ENCODE data around the gene CBX5. TPM values are rescaled to one million over a fixed set of nuclear protein-coding genes. Genes with fewer than 3 reads are reported as not detected.

CBX5 gene
- total RNA-seq, 1 donor from 2014 or later, result 19.4 TPM

GRCh38 chr12:54214553-54215406 is 65.1 kb downstream of the CBX5 start:
- Histone ChIP-seq H3K4me1 (peaks cover 7 to 13% of the 10 kb centered on the region in 2 donors), H3K9me3 (no peaks in the 10 kb centered on the region), H3K36me3 (no peaks in the 10 kb centered on the region), H3K27ac (no peak overlapping the region), H3K27me3 (no peaks in the 10 kb centered on the region), H3K4me3 (peak overlapping the region in 1 of 2 donors; percentile 42)
- DNase-seq (ENCODE audit: low spot score in 2 of 2), result peak in 1 of 2 donors; percentile 91
- TF ChIP-seq CTCF (IDR thresholded peaks at IDR 0.05), result peak; percentile 90 to 99 (median 98)
- intact Hi-C loops (cut with DNase I), result loop anchor here (5.0 kb wide), 1 partner anchor 63 kb away; no protein-coding TSS in a partner anchor

- intact Hi-C loops (cut with DNase I), result no loop called here
- Histone ChIP-seq H3K36me3 (no peaks in the 10 kb centered on the region), H3K27me3 (no peaks in the 10 kb centered on the region), H3K4me3 (no peak overlapping the region), H3K4me1 (peaks cover 7 to 13% of the 10 kb centered on the region in 2 donors), H3K9me3 (no peaks in the 10 kb centered on the region), H3K27ac (no peak overlapping the region)
- DNase-seq (ENCODE audit: low spot score in 2 of 2), result no peak
- TF ChIP-seq CTCF (IDR thresholded peaks at IDR 0.05), result no peak
Observed at GRCh38 chr12:54213079-54213478, 66.8 kb downstream of the CBX5 start.

GRCh38 chr12:54211920-54212319 is 68.0 kb downstream of the CBX5 start:
- H3K27me3 ChIP-seq, result no peaks in the 10 kb centered on the region
- no peak overlapping the region for H3K27ac ChIP-seq
- no peak overlapping the region for H3K4me3 ChIP-seq
- TF ChIP-seq CTCF (IDR thresholded peaks at IDR 0.05), result no peak
- DNase-seq (ENCODE audit: low spot score in 2 of 2), result no peak
- intact Hi-C loops (cut with DNase I), result no loop called here
- H3K9me3 ChIP-seq, result no peaks in the 10 kb centered on the region
- peaks cover 0 to 4% of the 10 kb centered on the region in 2 donors for H3K4me1 ChIP-seq
- no peaks in the 10 kb centered on the region for H3K36me3 ChIP-seq

- intact Hi-C loops (cut with DNase I), result no loop called here
- no peaks in the 10 kb centered on the region for H3K27me3 ChIP-seq
- H3K4me1 ChIP-seq, result peaks cover 0 to 3% of the 10 kb centered on the region in 2 donors
- no peaks in the 10 kb centered on the region for H3K36me3 ChIP-seq
- no peak for DNase-seq (ENCODE audit: low spot score in 2 of 2)
- no peak for TF ChIP-seq CTCF (IDR thresholded peaks at IDR 0.05)
- H3K9me3 ChIP-seq, result no peaks in the 10 kb centered on the region
- H3K27ac ChIP-seq, result no peak overlapping the region
- H3K4me3 ChIP-seq, result no peak overlapping the region
Observed at GRCh38 chr12:54210400-54210790, 69.5 kb downstream of the CBX5 start.

- Histone ChIP-seq H3K9me3 (no peaks in the 10 kb centered on the region), H3K4me1 (no peaks in the 10 kb centered on the region), H3K27ac (no peak overlapping the region), H3K36me3 (no peaks in the 10 kb centered on the region), H3K27me3 (no peaks in the 10 kb centered on the region), H3K4me3 (no peak overlapping the region)
- intact Hi-C loops (cut with DNase I), result loop anchor here (10.0 kb wide), 1 partner anchor 464 kb away; no protein-coding TSS in a partner anchor
- no peak for TF ChIP-seq CTCF (IDR thresholded peaks at IDR 0.05)
- no peak for DNase-seq (ENCODE audit: low spot score in 2 of 2)
Observed at GRCh38 chr12:54208591-54208990, 71.3 kb downstream of the CBX5 start.

All from ascending aorta (tissue), 2 donors.